Neural cell (in vitro differentiated cells): ENCODE data around the gene MAP2K1. TPM values are rescaled to one million over a fixed set of nuclear protein-coding genes. Genes with fewer than 3 reads are reported as not detected.

ENCODE experiments used
- H2AFZ ChIP-seq: fragments of 200-600, 300-800 bp; sonication (generic), shearing (Covaris generic); 2 replicates; pipeline ENCODE4 v1.6.0; 2014; ENCODE audit warnings: low read depth, mild to moderate bottlenecking, antibody characterized with exemption, low read length, moderate library complexity
- H3F3A ChIP-seq: fragments of 200-600 bp; shearing (Covaris generic); 2 replicates; pipeline ENCODE4 v1.6.1; 2016; ENCODE audit warnings: mild to moderate bottlenecking, moderate library complexity, mixed read lengths, antibody characterized with exemption, low read length; ENCODE audit not compliant: insufficient read depth, poor library complexity, severe bottlenecking
- H3K27ac ChIP-seq: fragments of 200-600, 300-800 bp; sonication (generic), shearing (Covaris generic); 2 replicates; pipeline ENCODE4 v1.5.1; 2014; ENCODE audit warnings: mild to moderate bottlenecking, low read length, moderate library complexity
- H3K27me3 ChIP-seq: fragments of 300-800, 200-600 bp; sonication (generic), shearing (Covaris generic); 2 replicates; pipeline ENCODE4 v1.6.0; 2014; ENCODE audit warnings: mild to moderate bottlenecking, low read depth, low read length, moderate library complexity; ENCODE audit not compliant: insufficient read depth
- H3K36me3 ChIP-seq: fragments of 300-800, 200-600 bp; sonication (generic), shearing (Covaris generic); 2 replicates; pipeline ENCODE4 v1.5.1; 2014; ENCODE audit warnings: mild to moderate bottlenecking, antibody characterized with exemption, low read length, moderate library complexity; ENCODE audit not compliant: insufficient read depth
- H3K4me2 ChIP-seq: fragments of 300-800, 200-600 bp; sonication (generic), shearing (Covaris generic); 2 replicates; pipeline ENCODE4 v1.6.0; 2014; ENCODE audit warnings: mild to moderate bottlenecking, low read length
- H3K4me3 ChIP-seq: fragments of 300-800, 200-600 bp; sonication (generic), shearing (Covaris generic); 2 replicates; pipeline ENCODE4 v1.5.1; 2014; ENCODE audit warnings: mild to moderate bottlenecking, low read length, moderate library complexity
- H3K79me2 ChIP-seq: fragments of 200-600 bp; shearing (Covaris generic); replicated peaks from 2 replicates; pipeline ENCODE4 v1.6.0; 2014; ENCODE audit warnings: mild to moderate bottlenecking, low read length, moderate library complexity; ENCODE audit not compliant: insufficient read depth
- H3K9ac ChIP-seq: fragments of 300-800, 200-600 bp; sonication (generic), shearing (Covaris generic); 2 replicates; pipeline ENCODE4 v1.6.1; 2016; ENCODE audit warnings: mild to moderate bottlenecking, low read length, mixed read lengths
- H3K9me2 ChIP-seq: fragments of 200-600 bp; shearing (Covaris generic); 2 replicates; pipeline ENCODE4 v1.6.1; 2016; ENCODE audit warnings: mild to moderate bottlenecking, low read length, mixed read lengths; ENCODE audit not compliant: insufficient read depth
- H3K9me3 ChIP-seq: fragments of 200-600, 300-800 bp; sonication (generic), shearing (Covaris generic); 2 replicates; pipeline ENCODE4 v1.6.1; 2016; ENCODE audit warnings: mild to moderate bottlenecking, mixed run types, low read length, moderate library complexity, mixed read lengths
- H4K20me1 ChIP-seq: fragments of 200-600 bp; shearing (Covaris generic); 2 replicates; pipeline ENCODE4 v1.6.1; 2016; ENCODE audit warnings: mild to moderate bottlenecking, mixed run types; ENCODE audit not compliant: insufficient read depth
- EP300 ChIP-seq: fragments of 450-650 bp; conservative IDR thresholded peaks from 2 replicates; pipeline ENCODE4 v1.6.1; 2014; ENCODE audit warnings: antibody characterized with exemption, mild to moderate bottlenecking, moderate library complexity; ENCODE audit not compliant: poor library complexity, severe bottlenecking
- EZH2 ChIP-seq: fragments of 200-600, 300-800 bp; shearing (Covaris generic), sonication (generic); IDR thresholded peaks from 2 replicates; pipeline ENCODE4 v1.6.1; 2014; ENCODE audit warnings: antibody characterized with exemption, low read length, borderline replicate concordance, mild to moderate bottlenecking; ENCODE audit not compliant: insufficient read depth, poor library complexity, severe bottlenecking
- MXI1 ChIP-seq: fragments of 450-650 bp; conservative IDR thresholded peaks from 2 replicates; pipeline ENCODE4 v1.6.1; 2014; ENCODE audit warnings: antibody characterized with exemption, mild to moderate bottlenecking; ENCODE audit not compliant: poor library complexity, severe bottlenecking
- POLR2AphosphoS5 ChIP-seq: IDR thresholded peaks from 2 replicates; pipeline ENCODE4 v1.6.1; 2012
- RAD21 ChIP-seq: fragments of 450-650 bp; conservative IDR thresholded peaks from 2 replicates; pipeline ENCODE4 v1.6.1; 2014; ENCODE audit warnings: antibody characterized with exemption, mild to moderate bottlenecking, moderate library complexity
- SMC3 ChIP-seq: fragments of 450-650 bp; conservative IDR thresholded peaks from 2 replicates; pipeline ENCODE4 v1.6.1; 2014; ENCODE audit warnings: antibody characterized with exemption, mild to moderate bottlenecking, moderate library complexity; ENCODE audit not compliant: poor library complexity
- TAF1 ChIP-seq: IDR thresholded peaks from 2 replicates; pipeline ENCODE4 v1.6.1; 2012; ENCODE audit warnings: low read depth
- polyA plus RNA-seq: library from polyadenylated mRNA; depleted of rRNA; stranded (reverse); fragments of >200 nt; gene quantifications from 2 replicates; pipeline ENCODE4 v1.2.3, GENCODE V29; 2014
- TF ChIP-seq, protein P1 (sequence below): fragments of 450-650 bp; IDR thresholded peaks from 2 replicates; pipeline ENCODE4 v1.5.1; 2014; ENCODE audit warnings: antibody characterized with exemption, mild to moderate bottlenecking, moderate library complexity; ENCODE audit not compliant: poor library complexity, severe bottlenecking
- TF ChIP-seq, protein P2 (sequence below): IDR thresholded peaks from 2 replicates; pipeline ENCODE4 v1.6.1; 2012; ENCODE audit warnings: borderline replicate concordance

The MAP2K1 gene
- polyA plus RNA-seq, 1 donor from 2014 or later: 24.7 TPM

DNA sequence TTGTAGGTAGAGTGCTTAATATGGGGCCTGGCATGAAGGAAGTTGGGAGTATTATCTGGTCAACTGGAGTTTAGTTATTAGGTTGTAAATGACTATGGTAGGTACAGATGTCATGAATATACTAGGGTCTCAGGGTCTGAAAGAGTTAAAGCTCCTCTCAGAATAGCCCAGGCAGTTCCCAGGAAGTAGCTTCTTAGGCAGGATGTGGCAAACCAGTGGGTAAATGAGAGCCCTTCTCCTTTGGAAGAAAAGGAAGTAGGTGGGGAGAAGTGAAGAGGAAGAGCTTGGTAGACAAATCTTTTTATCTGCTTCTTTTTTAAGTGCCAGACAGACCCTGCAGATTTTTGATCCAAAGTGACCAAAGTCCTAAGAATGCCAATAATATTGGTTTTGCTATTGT is 24.5 kb downstream of the MAP2K1 start:
- Histone ChIP-seq H3K4me3 (no peak overlapping the region), H3K9me2 (no peaks in the 10 kb centered on the region), H3K9ac (no peak overlapping the region), H4K20me1 (no peaks in the 10 kb centered on the region), H2AFZ (no peak overlapping the region), H3K36me3 (no peaks in the 10 kb centered on the region), H3K27me3 (no peaks in the 10 kb centered on the region), H3K9me3 (no peaks in the 10 kb centered on the region), H3K27ac (no peak overlapping the region), H3F3A (no peaks in the 10 kb centered on the region), H3K4me2 (no peak overlapping the region), H3K79me2 (no peaks in the 10 kb centered on the region)
- TF ChIP-seq, protein P1, sequence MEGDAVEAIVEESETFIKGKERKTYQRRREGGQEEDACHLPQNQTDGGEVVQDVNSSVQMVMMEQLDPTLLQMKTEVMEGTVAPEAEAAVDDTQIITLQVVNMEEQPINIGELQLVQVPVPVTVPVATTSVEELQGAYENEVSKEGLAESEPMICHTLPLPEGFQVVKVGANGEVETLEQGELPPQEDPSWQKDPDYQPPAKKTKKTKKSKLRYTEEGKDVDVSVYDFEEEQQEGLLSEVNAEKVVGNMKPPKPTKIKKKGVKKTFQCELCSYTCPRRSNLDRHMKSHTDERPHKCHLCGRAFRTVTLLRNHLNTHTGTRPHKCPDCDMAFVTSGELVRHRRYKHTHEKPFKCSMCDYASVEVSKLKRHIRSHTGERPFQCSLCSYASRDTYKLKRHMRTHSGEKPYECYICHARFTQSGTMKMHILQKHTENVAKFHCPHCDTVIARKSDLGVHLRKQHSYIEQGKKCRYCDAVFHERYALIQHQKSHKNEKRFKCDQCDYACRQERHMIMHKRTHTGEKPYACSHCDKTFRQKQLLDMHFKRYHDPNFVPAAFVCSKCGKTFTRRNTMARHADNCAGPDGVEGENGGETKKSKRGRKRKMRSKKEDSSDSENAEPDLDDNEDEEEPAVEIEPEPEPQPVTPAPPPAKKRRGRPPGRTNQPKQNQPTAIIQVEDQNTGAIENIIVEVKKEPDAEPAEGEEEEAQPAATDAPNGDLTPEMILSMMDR: no peak
- no peak for TF ChIP-seq SMC3
- TF ChIP-seq EZH2: no peak
- TF ChIP-seq EP300: no peak
- TF ChIP-seq MXI1: no peak
- TF ChIP-seq, protein P2, sequence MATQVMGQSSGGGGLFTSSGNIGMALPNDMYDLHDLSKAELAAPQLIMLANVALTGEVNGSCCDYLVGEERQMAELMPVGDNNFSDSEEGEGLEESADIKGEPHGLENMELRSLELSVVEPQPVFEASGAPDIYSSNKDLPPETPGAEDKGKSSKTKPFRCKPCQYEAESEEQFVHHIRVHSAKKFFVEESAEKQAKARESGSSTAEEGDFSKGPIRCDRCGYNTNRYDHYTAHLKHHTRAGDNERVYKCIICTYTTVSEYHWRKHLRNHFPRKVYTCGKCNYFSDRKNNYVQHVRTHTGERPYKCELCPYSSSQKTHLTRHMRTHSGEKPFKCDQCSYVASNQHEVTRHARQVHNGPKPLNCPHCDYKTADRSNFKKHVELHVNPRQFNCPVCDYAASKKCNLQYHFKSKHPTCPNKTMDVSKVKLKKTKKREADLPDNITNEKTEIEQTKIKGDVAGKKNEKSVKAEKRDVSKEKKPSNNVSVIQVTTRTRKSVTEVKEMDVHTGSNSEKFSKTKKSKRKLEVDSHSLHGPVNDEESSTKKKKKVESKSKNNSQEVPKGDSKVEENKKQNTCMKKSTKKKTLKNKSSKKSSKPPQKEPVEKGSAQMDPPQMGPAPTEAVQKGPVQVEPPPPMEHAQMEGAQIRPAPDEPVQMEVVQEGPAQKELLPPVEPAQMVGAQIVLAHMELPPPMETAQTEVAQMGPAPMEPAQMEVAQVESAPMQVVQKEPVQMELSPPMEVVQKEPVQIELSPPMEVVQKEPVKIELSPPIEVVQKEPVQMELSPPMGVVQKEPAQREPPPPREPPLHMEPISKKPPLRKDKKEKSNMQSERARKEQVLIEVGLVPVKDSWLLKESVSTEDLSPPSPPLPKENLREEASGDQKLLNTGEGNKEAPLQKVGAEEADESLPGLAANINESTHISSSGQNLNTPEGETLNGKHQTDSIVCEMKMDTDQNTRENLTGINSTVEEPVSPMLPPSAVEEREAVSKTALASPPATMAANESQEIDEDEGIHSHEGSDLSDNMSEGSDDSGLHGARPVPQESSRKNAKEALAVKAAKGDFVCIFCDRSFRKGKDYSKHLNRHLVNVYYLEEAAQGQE: no peak
- no peak for TF ChIP-seq RAD21
- TF ChIP-seq TAF1: no peak
- TF ChIP-seq POLR2AphosphoS5: no peak

DNA sequence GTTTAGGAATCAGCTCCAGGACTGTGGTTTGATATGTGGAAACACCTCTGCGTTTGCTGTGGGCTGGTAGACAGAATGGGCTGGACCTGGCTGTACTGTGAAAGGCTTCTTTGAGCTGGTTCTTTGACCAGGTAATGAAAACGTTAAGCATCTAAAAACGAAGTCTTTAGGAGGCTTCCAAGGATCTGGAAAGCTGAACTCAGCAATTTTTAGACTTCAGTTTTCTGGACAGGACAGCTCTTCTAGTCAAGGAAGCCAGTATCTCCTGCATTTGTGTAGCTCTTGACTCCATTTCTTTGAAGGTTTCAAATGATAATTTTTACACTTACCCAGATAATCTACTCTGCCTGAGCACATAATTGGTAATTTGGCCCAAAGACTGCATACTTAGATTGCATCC is 25.5 kb downstream of the MAP2K1 start:
- no peak for TF ChIP-seq EZH2
- Histone ChIP-seq H3K4me3 (no peak overlapping the region), H3K36me3 (no peaks in the 10 kb centered on the region), H3F3A (no peaks in the 10 kb centered on the region), H3K9ac (no peak overlapping the region), H3K79me2 (no peaks in the 10 kb centered on the region), H3K4me2 (no peak overlapping the region), H4K20me1 (no peaks in the 10 kb centered on the region), H3K9me3 (no peaks in the 10 kb centered on the region), H2AFZ (no peak overlapping the region), H3K27me3 (no peaks in the 10 kb centered on the region), H3K27ac (no peak overlapping the region), H3K9me2 (no peaks in the 10 kb centered on the region)

DNA sequence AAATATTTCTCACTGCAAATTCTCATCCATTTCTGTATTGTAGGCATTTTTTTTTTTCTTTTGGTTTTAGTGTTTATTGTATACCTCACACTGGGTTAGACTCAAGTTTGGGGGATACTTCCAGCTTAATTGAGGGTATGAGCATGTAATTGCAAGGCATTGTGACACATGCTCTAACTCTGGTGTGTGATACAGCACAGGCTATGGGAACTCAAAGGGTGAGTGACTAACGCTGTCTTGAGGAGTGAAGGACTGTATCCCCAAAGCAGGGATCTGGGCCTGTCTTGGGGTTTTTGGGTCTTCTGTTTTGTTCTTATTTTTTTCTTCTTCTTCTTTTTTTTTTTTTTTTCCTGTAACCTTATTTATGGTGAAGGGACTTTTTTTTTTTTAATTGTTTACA is 26.9 kb downstream of the MAP2K1 start:
- H3K4me3 ChIP-seq: no peak overlapping the region
- no peaks in the 10 kb centered on the region for H3K9me2 ChIP-seq
- no peaks in the 10 kb centered on the region for H3K79me2 ChIP-seq
- no peak overlapping the region for H3K9ac ChIP-seq
- TF ChIP-seq TAF1 (no peak), SMC3 (no peak), EP300 (no peak), RAD21 (no peak), EZH2 (no peak), MXI1 (no peak), POLR2AphosphoS5 (no peak)
- TF ChIP-seq, protein P1: no peak
- TF ChIP-seq, protein P2: no peak
- H3K36me3 ChIP-seq: no peaks in the 10 kb centered on the region
- no peaks in the 10 kb centered on the region for H4K20me1 ChIP-seq
- no peaks in the 10 kb centered on the region for H3K9me3 ChIP-seq
- H3K27me3 ChIP-seq: no peaks in the 10 kb centered on the region
- no peak overlapping the region for H3K4me2 ChIP-seq
- H2AFZ ChIP-seq: no peak overlapping the region
- no peak overlapping the region for H3K27ac ChIP-seq
- H3F3A ChIP-seq: no peaks in the 10 kb centered on the region
